Colonic mucosa (tissue), 4 donors: ENCODE measurements around the gene MAB21L2. TPM values are rescaled to one million over a fixed set of nuclear protein-coding genes. Genes with fewer than 3 reads are reported as not detected.
A peak's percentile ranks its signal among the peaks of the same experiment; 100 is the strongest.

Experiments
- DNase-seq: peaks from one replicate; pipeline ENCODE4 v3.0.0-alpha.2; 2020
- H3K27ac ChIP-seq: fragments of 200-600 bp; one replicate; pipeline ENCODE4 v1.8.0; 2021
- H3K27me3 ChIP-seq: fragments of 200-600 bp; one replicate; pipeline ENCODE4 v1.8.0; 2021
- H3K36me3 ChIP-seq: fragments of 200-600 bp; one replicate; pipeline ENCODE4 v1.8.0; 2021
- H3K4me1 ChIP-seq: fragments of 200-600 bp; one replicate; pipeline ENCODE4 v1.8.0; 2021; ENCODE audit warnings: mild to moderate bottlenecking
- H3K4me3 ChIP-seq: fragments of 200-600 bp; one replicate; pipeline ENCODE4 v1.8.0; 2021
- H3K9ac ChIP-seq, 2 donors: one replicate each; pipeline ENCODE4 v1.7.0; 2013; ENCODE audit warnings: control low read depth in 2 of 2, low read depth in 2 of 2, low read length in 2 of 2
- H3K9me3 ChIP-seq: fragments of 200-600 bp; one replicate; pipeline ENCODE4 v1.8.0; 2021
- CTCF ChIP-seq: fragments of 200-600 bp; IDR thresholded peaks from one replicate; pipeline ENCODE4 v1.8.0; 2022; ENCODE audit warnings: antibody characterized with exemption, mild to moderate bottlenecking
- intact Hi-C: fragments of 100-400 bp; cut with DNase I; formaldehyde crosslinking; loops from one replicate; pipeline ENCODE4 v1.14.1; 2022
- total RNA-seq, 2 donors: library from RNA; stranded (reverse); fragmentation: NEBNext Ultra II Directional in 1 of 2; extraction: Animal tissue kit (Norgen Biotek cat#: 25700) in 1 of 2; gene quantifications; one replicate each; pipeline ENCODE4 v1.2.1, GENCODE V29; 2021
- donor health status: healthy.
- donor health status: DM: no; HTN: no; CAD: no.
- donor health status: DM: no; HTN: no; CAD: no.

Gene MAB21L2
- total RNA-seq, 2 donors from 2014 or later, result 2.0 to 27.5 TPM

GRCh38 chr4:150578745-150579501 is 3.0 kb upstream of the MAB21L2 start:
- intact Hi-C loops, result loop anchor here (10.0 kb wide), 1 partner anchor 274 kb away; no protein-coding TSS in a partner anchor
- H3K9me3 ChIP-seq, result no peaks in the 10 kb centered on the region

GRCh38 chr4:150579551-150580234 is 2.3 kb upstream of the MAB21L2 start:
- no peaks in the 10 kb centered on the region for H3K4me1 ChIP-seq
- H3K27ac ChIP-seq, result peak overlapping the region; percentile 53
- intact Hi-C loops, result loop anchor here (10.0 kb wide), 1 partner anchor 275 kb away; no protein-coding TSS in a partner anchor
- H3K9ac ChIP-seq, result peak overlapping the region; percentile 46 to 50
- no peak for TF ChIP-seq CTCF
- DNase-seq, result no peak
- H3K27me3 ChIP-seq, result no peaks in the 10 kb centered on the region
- H3K9me3 ChIP-seq, result no peaks in the 10 kb centered on the region
- H3K4me3 ChIP-seq, result peak overlapping the region; percentile 13
- H3K36me3 ChIP-seq, result no peaks in the 10 kb centered on the region

More at GRCh38 chr4:150578745-150579501, 3.0 kb upstream of the MAB21L2 start:
- peak overlapping the region; percentile 53 for H3K27ac ChIP-seq
- no peaks in the 10 kb centered on the region for H3K4me1 ChIP-seq
- DNase-seq, result no peak
- H3K27me3 ChIP-seq, result no peaks in the 10 kb centered on the region
- no peak for TF ChIP-seq CTCF
- peak overlapping the region; percentile 13 for H3K4me3 ChIP-seq
- H3K9ac ChIP-seq, result peak overlapping the region; percentile 46 to 50
- H3K36me3 ChIP-seq, result no peaks in the 10 kb centered on the region

- no peak for TF ChIP-seq CTCF
- no peaks in the 10 kb centered on the region for H3K9me3 ChIP-seq
- H3K27ac ChIP-seq, result peak overlapping the region; percentile 53
- peak overlapping the region in 1 of 2 donors; percentile 46 for H3K9ac ChIP-seq
- no peak for DNase-seq
- intact Hi-C loops, result no loop called here
- no peaks in the 10 kb centered on the region for H3K36me3 ChIP-seq
- H3K4me3 ChIP-seq, result peak overlapping the region; percentile 13
- no peaks in the 10 kb centered on the region for H3K4me1 ChIP-seq
- H3K27me3 ChIP-seq, result no peaks in the 10 kb centered on the region
Measured at GRCh38 chr4:150580306-150580705, 1.6 kb upstream of the MAB21L2 start.

- no peaks in the 10 kb centered on the region for H3K9me3 ChIP-seq
- H3K36me3 ChIP-seq, result no peaks in the 10 kb centered on the region
- intact Hi-C loops, result no loop called here
- no peak for TF ChIP-seq CTCF
- no peaks in the 10 kb centered on the region for H3K27me3 ChIP-seq
- H3K27ac ChIP-seq, result peak overlapping the region; percentile 17
- no peak overlapping the region for H3K9ac ChIP-seq
- no peaks in the 10 kb centered on the region for H3K4me1 ChIP-seq
- DNase-seq, result no peak
- H3K4me3 ChIP-seq, result no peak overlapping the region
Measured at GRCh38 chr4:150581056-150581605, 820 bp upstream of the MAB21L2 start.

GRCh38 chr4:150581641-150582051 is 305 bp upstream of the MAB21L2 start:
- H3K36me3 ChIP-seq, result no peaks in the 10 kb centered on the region
- H3K4me3 ChIP-seq, result peak overlapping the region; percentile 20
- H3K27ac ChIP-seq, result peak overlapping the region; percentile 62
- no peaks in the 10 kb centered on the region for H3K4me1 ChIP-seq
- no peaks in the 10 kb centered on the region for H3K27me3 ChIP-seq
- H3K9me3 ChIP-seq, result no peaks in the 10 kb centered on the region
- TF ChIP-seq CTCF, result no peak
- DNase-seq, result peak; percentile 50
- H3K9ac ChIP-seq, result no peak overlapping the region
- intact Hi-C loops, result no loop called here
